Measurements from ENCODE around the gene SUPT7L.
"Not testable (repeated sequence)": the region's sequence is repeated elsewhere in the genome, so short reads cannot be mapped to it uniquely, and the experiment has no call there.

The SUPT7L gene

DNA sequence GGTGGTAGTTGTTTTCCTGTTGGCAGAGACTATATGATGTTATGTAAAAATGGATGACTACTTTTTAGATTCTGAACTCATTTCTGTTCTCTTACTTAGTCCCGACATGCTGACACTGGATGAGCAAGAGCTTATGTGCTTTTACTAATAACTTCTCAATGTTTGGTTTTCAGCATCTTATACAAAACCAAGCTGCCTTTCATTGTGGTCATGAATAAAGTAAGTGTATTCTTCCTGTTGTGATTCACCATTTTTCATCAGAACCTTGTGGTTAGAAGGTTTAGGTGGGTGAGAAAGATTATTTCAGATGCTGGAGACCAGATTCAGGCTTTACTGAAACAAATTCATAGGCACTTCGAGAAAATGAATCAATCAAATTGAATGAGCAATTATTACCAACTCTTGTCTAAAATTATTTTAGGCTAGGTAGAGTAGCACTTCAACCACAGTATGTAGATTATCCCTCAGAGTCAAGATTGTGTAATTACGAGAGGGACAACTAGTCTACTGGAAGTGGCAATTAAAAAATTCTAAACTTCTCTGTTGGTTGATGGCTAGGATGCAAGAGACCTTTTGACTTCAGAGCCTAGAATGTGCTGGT is 25.3 kb downstream of the SUPT7L start:
- no peak for DNase-seq (ENCODE audit: low spot score)

DNA sequence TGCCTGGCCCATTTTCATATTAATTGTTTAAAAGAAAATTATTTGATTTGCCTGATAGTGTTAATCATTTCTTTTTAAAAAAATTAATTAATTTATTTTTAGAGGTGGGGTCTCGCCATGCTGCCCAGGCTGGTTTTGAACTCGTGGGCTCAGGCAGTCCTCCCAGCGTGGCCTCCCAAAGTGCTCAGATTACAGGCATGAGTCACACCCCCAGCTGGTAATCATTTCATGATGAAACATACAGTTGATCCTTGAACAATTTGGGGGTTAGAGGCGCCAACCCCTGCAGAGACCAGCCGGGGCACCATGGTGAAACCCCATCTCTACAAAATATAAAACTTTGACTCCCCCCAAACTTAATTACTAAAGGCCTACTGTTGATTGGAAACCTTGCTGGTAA is 26.6 kb downstream of the SUPT7L start:
- DNase-seq (ENCODE audit: low spot score) = no peak

DNA sequence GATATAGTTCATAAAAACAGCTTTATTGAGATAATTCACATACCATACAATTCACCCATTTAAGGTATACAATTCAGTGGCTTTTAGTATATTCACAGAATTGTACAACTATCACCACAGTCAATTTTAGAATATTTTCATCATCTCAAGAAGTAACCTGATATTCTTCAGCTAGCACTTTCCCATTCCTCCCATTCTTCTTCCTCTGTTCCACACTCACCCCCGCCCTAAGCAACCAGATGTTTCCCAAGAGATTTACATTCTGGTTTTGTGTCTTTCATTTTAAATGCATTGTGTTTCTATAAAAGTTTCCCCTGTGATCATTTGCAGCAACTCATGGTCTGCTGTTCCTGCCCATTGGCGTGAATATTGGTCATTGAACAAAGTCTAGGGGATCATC is 29.1 kb downstream of the SUPT7L start:
- no peak for DNase-seq (ENCODE audit: low spot score)

DNA sequence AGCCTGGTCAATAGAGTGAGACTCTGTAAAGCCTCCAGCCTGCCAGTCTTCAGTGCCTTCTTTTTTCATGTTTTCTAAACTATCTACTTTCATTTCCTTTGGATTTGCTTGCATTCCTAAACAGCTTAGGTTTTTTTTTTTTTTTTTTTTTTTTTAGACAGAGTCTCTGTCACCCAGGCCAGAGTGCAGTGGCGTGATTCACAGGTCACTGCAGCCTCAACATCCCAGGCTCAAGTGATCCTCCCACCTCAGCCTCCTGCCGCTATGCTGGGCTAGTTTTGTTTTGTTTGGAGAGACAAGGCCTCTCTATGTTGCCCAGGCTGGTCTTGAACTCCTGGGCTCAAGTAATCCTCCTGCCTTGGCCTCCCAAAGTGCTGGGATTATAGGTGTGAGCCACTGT is 33.2 kb downstream of the SUPT7L start:
- DNase-seq (ENCODE audit: low spot score) = not testable (repeated sequence)

DNA sequence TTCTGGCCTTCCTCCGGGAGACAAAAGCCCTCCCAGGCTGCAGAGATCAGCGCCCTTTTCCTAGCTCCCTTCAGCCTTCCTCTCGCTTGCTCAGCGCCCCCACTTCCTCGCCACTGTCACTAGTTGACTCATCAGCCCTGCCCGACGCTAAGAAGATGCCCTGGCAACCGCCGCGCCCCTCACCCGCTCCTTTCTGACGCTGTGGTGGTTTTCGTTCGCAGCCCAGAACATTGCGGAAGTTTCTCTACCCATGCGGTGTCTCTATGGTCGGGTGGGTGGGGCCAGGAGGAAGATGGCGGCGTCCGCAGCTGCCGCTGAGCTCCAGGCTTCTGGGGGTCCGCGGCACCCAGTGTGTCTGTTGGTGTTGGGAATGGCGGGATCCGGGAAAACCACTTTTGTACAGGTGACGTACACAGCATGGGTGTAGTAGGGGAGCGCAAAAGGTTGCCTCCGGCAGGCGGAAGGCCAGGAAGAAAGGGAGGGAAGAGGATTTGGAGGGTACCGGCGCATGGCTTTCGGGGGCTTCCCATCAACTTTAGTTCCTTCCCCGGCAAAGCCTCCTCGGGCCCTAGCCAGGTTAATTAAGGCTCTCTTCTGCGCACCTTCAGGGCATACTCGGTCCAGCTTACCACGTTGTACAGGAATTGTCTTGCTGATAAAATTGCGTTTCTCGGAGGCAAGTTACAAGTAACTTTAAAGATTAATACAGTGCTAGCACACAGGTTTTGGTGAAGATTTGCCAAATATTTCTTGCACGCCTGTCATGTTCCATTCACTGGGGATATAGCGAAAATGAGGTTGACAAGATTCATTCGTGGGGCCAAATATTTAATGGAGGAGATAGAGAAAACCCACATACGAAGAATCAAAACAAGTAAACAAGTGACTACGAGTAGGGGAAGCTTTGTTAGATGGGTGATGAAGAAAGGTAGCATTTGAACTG is 34.4 kb downstream of the SUPT7L start, which contains the start of the genes CCDC121 and GPN1:
Gene CCDC121, minus strand, starts transcription at position 246 of the 943 bp plus-strand sequence. CDS start 1,213 bp downstream, outside the sequence.
Gene GPN1, plus strand, starts transcription at position 284 of the 943 bp plus-strand sequence. Its CDS starts 9 bp downstream, at position 293.
- peak; percentile 69 for DNase-seq (ENCODE audit: low spot score)

DNA sequence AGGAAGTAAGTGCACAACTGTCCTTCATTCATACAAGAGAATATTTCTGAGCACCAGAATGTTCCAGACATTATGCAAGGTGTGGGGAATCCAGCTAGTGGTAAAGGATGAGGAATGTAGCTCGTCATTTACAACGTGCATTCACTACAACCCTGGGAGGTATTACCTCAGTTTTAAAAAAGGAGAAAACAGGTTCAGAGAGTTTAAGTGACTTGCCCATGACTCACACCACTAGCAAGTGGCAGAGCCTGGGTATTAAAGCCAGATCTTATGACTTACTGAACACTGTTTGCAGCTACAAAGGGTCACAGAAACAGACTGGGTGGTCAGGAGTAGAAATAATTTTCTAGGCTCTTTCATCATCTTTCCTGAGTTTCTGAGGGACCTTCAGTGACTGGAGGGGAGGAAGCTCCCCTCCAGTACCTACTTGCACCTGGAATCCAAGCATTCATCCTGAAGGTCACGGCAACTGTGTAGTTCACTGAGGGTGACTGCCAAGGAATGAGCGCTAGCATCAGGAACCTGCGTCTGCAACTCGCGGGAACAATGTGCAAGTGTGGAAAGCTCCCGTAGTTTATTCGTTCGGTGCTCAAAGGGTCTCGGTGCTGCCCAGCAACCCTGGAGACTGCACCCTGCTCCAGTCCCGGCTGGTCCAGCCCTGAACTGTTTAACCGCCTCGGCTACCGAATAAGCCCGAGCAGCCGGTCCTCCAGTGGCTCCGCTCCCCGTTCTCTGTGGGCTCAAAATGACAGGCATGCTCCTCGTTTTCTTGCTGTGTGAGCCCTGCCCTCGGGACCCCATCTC is 35.2 kb downstream of the SUPT7L start:
- DNase-seq (ENCODE audit: low spot score) = no peak

DNA sequence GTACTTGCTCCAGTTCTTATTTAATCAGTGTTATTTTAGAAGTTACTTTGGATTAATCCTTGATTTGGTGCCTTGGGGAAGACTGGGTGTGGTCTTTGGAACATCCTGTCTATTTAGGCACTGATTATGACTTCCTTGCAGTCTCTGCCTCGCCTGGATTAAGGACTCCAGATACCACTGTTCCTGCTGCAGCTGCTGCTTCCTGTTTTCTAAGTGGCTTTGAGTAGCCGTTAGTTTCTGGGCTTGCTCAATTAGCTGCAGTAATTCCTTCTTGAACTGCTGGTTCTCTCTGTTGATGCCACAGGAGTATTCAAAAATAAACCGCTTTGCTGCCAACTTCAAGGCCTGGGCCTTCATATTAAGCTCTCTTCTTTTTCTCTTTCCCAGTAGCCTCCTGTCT is 36.5 kb downstream of the SUPT7L start:
- not testable (repeated sequence) for DNase-seq (ENCODE audit: low spot score)

DNA sequence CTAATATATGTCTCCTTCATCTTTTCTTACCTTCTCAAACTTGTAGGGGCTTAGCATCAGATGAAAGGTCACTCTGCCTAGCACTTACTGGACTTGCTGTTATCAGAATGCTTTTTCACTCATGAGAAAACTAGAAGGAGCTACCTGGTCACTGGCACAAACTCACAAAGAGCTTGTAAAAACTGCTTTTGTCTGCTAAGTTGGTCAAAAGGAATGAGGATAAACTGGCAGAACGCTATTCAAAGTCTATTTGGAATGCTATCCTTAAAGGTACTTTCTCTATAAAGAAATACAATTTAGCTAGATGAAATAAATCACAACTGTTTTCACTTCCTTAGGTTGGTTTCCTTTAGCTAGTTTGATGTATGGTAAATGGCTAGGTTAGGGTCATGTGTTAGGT is 37.1 kb downstream of the SUPT7L start:
- DNase-seq (ENCODE audit: low spot score) = not testable (repeated sequence)

DNA sequence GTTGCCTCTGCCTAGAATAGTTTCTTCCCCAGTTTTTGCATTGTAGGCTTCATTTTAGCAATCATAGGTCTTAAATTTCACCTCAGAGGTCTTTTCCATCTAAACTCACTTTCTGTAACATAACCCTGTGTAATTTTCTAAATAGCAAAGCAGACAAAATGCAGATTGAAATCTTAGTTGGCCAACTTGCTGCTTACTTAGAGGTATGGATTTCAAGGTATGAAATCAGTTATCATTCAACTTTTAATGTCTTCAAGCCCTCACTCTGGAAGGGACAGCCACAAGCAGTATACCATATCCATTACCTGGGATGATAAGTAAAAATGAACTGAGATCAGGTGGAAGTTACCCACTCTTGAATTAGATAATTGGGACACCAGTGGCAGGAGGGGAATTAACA is 38.5 kb downstream of the SUPT7L start:
- no peak for DNase-seq (ENCODE audit: low spot score)

DNA sequence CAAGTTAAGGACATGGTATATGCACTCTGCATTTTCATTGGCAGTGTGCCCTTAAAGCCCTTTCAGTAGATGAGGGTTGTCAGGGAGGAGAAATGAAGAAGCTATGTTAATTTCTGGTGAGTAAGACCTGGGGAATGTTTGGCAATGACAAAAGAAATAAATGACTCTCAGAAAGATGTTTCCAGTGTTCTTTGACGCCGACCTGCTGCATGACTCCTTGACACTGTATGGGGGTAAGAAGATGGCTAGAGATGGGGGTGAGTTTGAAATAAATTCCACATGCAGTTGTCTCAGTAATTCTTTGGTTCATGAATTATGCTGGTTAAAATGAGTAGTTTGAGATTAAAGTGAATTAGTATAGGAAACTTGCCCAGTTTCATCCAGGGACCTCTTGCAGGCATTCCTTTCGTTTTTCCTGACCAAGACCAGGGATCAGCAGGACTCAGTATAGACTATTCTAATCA is 40.5 kb downstream of the SUPT7L start:
- DNase-seq (ENCODE audit: low spot score) = no peak

DNA sequence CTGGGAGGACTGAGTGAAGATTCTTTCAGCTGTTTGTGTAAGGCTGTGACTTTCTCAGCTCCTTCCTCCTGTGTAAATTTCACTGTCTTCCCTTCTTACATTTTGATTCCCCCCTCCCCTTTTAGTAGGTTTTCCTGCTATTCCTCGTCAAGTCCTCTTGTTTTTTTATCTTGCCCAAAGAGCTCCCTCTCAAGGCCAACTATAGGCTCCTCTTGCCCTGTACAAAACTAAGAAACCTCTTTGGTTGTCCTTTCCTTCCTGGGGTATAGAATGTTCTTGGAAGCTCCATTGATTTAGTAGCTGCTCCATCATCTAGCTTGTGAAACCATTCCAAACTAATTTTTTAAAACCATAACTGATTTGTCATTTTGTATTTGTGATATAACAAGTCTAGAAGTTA is 41.9 kb downstream of the SUPT7L start:
- DNase-seq (ENCODE audit: low spot score) = no peak

DNA sequence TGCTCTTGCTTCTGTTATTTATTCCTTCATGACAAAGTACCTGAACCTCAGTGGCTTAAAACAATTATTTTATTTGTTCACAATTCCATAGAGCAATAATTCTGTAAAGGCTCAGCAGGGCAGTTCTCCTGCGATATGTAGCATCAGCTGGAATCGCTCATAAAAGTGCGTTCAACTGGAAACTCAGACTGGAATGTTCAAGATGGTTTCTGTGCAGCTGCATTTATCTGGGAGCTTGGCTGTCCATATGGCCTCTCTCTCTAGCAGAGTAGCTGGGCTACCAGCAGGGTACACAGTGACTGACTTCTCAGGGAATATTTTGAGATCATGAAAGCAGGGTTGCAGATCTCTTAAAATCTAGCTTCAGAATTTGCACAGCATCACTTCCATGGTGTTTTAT is 48.1 kb downstream of the SUPT7L start:
- no peak for DNase-seq (ENCODE audit: low spot score)

DNA sequence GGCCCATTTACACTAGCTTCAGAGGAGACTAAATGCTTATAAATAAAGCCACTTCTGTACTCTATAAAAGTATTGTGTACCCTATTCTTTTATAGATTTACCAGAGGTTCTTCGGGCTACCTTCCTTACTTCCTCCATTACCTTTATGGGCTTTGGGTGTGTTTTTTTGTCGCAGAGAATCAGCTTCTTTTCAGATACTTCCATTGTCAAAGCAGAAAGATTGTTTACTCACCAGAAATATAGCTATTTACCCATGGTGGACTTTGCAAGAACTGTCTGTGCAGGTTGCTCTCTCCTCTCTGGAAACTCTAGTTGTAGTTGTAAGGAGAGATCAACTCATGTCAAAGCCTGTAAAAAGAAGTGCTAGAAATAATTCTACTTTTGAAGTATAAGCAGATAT is 49.4 kb downstream of the SUPT7L start:
- DNase-seq (ENCODE audit: low spot score) = no peak

DNA sequence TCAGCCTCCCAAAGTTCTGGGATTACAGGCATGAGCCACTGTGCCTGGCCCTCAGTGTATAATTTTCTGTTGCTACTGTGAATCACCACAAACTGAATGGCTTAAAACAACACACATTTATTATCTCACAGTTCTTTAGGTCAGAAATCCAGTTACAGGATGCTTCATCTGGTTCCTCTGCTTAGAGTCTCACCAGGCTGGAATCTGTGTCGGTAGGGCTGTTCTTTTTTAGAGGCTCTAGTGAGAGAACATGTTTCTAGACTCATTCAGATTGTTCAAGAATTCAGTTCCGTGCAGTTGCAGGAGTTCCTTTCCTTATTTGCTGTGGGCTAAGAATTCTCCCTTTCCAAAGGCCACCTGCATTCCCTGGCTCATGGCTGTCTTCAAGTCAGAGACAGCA is 56.8 kb downstream of the SUPT7L start:
- DNase-seq (ENCODE audit: low spot score) = no peak

Data from HuH-7 (cell line).